ENCODE results near the gene RBKS.

RBKS gene

GRCh38 chr2:27806311-27807059, 83.7 kb downstream of the RBKS start:
- Histone ChIP-seq H3K4me3 (no peak overlapping the region), H3K36me3 (replicated peaks) (no peaks in the 10 kb centered on the region), H3K4me1 (no peaks in the 10 kb centered on the region), H3K27me3 (ENCODE audit: low read depth) (0 out of 2 replicates have a peak, but pooled peaks cover 3% of the 10 kb centered on the region), H3K9me3 (no peaks in the 10 kb centered on the region)
- in situ Hi-C loops (cut with MboI; ENCODE audit: low sequenced_read_pairs) = no loop called here
- no peak for DNase-seq (ENCODE audit: low spot score in 2 of 2)

DNA sequence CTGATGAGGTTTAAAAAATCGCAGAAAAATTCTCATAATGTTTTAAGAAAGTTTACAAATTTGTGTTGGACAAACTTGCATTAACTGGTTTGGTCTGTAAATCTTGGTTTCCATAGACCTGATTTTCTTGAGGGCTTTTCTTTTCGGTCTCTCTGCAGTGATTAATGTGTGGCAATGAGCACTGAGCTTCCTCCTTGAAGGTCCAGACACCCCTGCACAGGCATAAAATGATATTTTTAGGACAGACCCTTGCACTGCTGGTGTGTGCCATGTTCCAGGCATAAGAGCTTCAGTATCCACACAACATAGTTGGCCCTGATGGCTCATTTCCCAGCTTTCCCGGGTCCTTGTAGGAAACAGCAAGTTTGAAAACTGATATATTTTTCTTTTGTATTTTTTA, 85.0 kb downstream of the RBKS start:
- Histone ChIP-seq H3K4me1 (no peaks in the 10 kb centered on the region), H3K4me3 (no peak overlapping the region), H3K27me3 (ENCODE audit: low read depth) (no peaks in the 10 kb centered on the region), H3K9me3 (no peaks in the 10 kb centered on the region), H3K36me3 (replicated peaks) (no peaks in the 10 kb centered on the region)
- in situ Hi-C loops (cut with MboI; ENCODE audit: low sequenced_read_pairs) = no loop called here
- DNase-seq (ENCODE audit: low spot score in 2 of 2) = no peak

- H3K4me1 ChIP-seq = no peaks in the 10 kb centered on the region
- no peaks in the 10 kb centered on the region for H3K27me3 ChIP-seq (ENCODE audit: low read depth)
- H3K4me3 ChIP-seq = no peak overlapping the region
- in situ Hi-C loops (cut with MboI; ENCODE audit: low sequenced_read_pairs) = no loop called here
- no peak for DNase-seq (ENCODE audit: low spot score in 2 of 2)
- H3K36me3 ChIP-seq (replicated peaks) = no peaks in the 10 kb centered on the region
- no peaks in the 10 kb centered on the region for H3K9me3 ChIP-seq
Observed at GRCh38 chr2:27804146-27804545, 86.0 kb downstream of the RBKS start.

GRCh38 chr2:27803046-27803445, 87.1 kb downstream of the RBKS start:
- no peaks in the 10 kb centered on the region for H3K9me3 ChIP-seq
- no peak for DNase-seq (ENCODE audit: low spot score in 2 of 2)
- H3K27me3 ChIP-seq (ENCODE audit: low read depth) = no peaks in the 10 kb centered on the region
- no peak overlapping the region for H3K4me3 ChIP-seq
- H3K36me3 ChIP-seq (replicated peaks) = no peaks in the 10 kb centered on the region
- no peaks in the 10 kb centered on the region for H3K4me1 ChIP-seq
- in situ Hi-C loops (cut with MboI; ENCODE audit: low sequenced_read_pairs) = no loop called here

DNA sequence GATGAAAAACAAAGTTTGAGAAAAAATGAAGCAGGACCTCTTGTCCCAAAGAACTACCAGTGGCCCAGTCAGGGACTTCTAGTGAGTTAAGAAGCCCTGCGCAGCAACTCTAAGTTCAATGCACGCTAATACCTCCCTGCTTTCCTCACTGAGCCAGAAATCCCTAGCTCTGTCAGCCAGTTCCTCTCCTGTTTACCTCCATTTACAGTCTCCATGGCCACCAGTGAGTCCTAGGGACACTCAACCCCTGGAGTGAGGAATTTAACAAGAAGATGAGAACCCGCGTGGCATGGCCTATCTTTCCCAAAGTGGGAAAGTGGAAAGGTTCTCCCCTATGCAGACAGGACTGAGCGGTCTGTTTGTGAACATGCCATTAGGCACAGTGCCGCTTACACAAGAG, 87.6 kb downstream of the RBKS start:
- H3K36me3 ChIP-seq (replicated peaks) = no peaks in the 10 kb centered on the region
- H3K4me3 ChIP-seq = no peak overlapping the region
- H3K27me3 ChIP-seq (ENCODE audit: low read depth) = no peaks in the 10 kb centered on the region
- H3K9me3 ChIP-seq = no peaks in the 10 kb centered on the region
- H3K4me1 ChIP-seq = no peaks in the 10 kb centered on the region
- in situ Hi-C loops (cut with MboI; ENCODE audit: low sequenced_read_pairs) = no loop called here
- no peak for DNase-seq (ENCODE audit: low spot score in 2 of 2)

GRCh38 chr2:27800856-27801255, 89.3 kb downstream of the RBKS start:
- Histone ChIP-seq H3K4me3 (no peak overlapping the region), H3K9me3 (no peaks in the 10 kb centered on the region), H3K4me1 (peaks cover 3% of the 10 kb centered on the region; the same call in 1 of the 2 replicates), H3K36me3 (replicated peaks) (no peaks in the 10 kb centered on the region), H3K27me3 (ENCODE audit: low read depth) (no peaks in the 10 kb centered on the region)
- in situ Hi-C loops (cut with MboI; ENCODE audit: low sequenced_read_pairs) = no loop called here
- no peak for DNase-seq (ENCODE audit: low spot score in 2 of 2)

- Histone ChIP-seq H3K27me3 (ENCODE audit: low read depth) (no peaks in the 10 kb centered on the region), H3K4me3 (no peak overlapping the region), H3K36me3 (replicated peaks) (no peaks in the 10 kb centered on the region), H3K9me3 (no peaks in the 10 kb centered on the region), H3K4me1 (peaks cover 3% of the 10 kb centered on the region; the same call in 1 of the 2 replicates)
- in situ Hi-C loops (cut with MboI; ENCODE audit: low sequenced_read_pairs) = no loop called here
- DNase-seq (ENCODE audit: low spot score in 2 of 2) = no peak
Observed at GRCh38 chr2:27799646-27800010, 90.6 kb downstream of the RBKS start.

DNA sequence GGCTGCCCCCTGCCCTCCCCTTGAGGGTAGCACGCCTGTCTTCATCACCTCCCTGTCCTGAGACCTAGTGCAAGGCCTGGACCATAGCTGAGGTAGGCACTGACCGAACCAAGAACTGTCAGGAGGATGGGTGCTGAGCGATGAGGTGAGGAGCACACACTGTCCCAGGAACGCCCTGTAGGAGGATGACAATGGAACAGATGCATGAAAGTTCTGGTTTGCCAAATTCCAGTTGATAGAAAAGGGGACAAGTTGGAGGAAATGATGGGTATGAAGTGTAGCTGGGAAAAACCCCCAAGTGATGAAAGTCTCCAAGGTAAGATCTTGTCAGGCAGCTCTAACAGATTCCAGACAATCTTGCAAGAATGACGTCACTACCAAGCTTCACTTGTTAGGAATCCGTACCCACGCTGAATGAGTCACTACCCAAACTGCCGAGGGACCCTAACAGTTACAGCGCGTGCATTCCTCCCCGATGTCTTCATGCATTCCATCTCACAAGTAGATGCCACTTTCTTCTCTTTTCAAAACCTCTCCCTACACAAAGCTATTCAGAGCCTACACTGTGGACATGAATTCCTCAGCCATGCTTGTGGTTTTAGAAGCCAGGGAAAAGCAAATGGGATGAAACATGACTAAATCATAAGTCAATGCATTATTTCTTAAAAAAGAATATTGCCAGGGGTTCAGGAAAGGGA, 91.1 kb downstream of the RBKS start:
- in situ Hi-C loops (cut with MboI; ENCODE audit: low sequenced_read_pairs) = no loop called here
- Histone ChIP-seq H3K4me1 (peaks cover 3% of the 10 kb centered on the region; the same call in 1 of the 2 replicates), H3K9me3 (no peaks in the 10 kb centered on the region), H3K27me3 (ENCODE audit: low read depth) (no peaks in the 10 kb centered on the region), H3K36me3 (replicated peaks) (no peaks in the 10 kb centered on the region), H3K4me3 (no peak overlapping the region)
- DNase-seq (ENCODE audit: low spot score in 2 of 2) = no peak

DNA sequence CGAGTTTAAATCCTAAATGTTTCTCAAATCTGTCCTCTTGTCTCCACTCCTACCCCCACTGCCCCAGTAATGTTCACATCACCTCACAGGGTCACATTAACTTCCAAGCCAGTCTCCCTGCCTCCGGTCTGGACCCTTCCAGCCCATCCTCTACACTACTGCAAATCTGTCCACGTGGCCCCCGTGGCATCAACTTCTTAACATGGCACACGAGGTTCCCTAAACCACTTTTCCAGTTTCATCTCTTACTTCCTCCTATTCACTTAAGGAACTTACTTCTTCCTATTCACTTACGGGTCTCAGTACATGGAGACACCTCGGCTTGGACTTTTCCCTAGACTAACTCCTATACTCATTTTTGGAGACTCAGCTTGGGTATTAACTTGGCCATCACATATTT, 91.7 kb downstream of the RBKS start:
- Histone ChIP-seq H3K9me3 (no peaks in the 10 kb centered on the region), H3K4me1 (peaks cover 3% of the 10 kb centered on the region), H3K27me3 (ENCODE audit: low read depth) (no peaks in the 10 kb centered on the region), H3K4me3 (no peak overlapping the region), H3K36me3 (replicated peaks) (no peaks in the 10 kb centered on the region)
- in situ Hi-C loops (cut with MboI; ENCODE audit: low sequenced_read_pairs) = no loop called here
- no peak for DNase-seq (ENCODE audit: low spot score in 2 of 2)

GRCh38 chr2:27797841-27798240, 92.3 kb downstream of the RBKS start:
- H3K4me3 ChIP-seq = no peak overlapping the region
- peaks cover 3% of the 10 kb centered on the region for H3K4me1 ChIP-seq
- in situ Hi-C loops (cut with MboI; ENCODE audit: low sequenced_read_pairs) = no loop called here
- H3K9me3 ChIP-seq = no peaks in the 10 kb centered on the region
- no peak for DNase-seq (ENCODE audit: low spot score in 2 of 2)
- no peaks in the 10 kb centered on the region for H3K27me3 ChIP-seq (ENCODE audit: low read depth)
- H3K36me3 ChIP-seq (replicated peaks) = no peaks in the 10 kb centered on the region

DNA sequence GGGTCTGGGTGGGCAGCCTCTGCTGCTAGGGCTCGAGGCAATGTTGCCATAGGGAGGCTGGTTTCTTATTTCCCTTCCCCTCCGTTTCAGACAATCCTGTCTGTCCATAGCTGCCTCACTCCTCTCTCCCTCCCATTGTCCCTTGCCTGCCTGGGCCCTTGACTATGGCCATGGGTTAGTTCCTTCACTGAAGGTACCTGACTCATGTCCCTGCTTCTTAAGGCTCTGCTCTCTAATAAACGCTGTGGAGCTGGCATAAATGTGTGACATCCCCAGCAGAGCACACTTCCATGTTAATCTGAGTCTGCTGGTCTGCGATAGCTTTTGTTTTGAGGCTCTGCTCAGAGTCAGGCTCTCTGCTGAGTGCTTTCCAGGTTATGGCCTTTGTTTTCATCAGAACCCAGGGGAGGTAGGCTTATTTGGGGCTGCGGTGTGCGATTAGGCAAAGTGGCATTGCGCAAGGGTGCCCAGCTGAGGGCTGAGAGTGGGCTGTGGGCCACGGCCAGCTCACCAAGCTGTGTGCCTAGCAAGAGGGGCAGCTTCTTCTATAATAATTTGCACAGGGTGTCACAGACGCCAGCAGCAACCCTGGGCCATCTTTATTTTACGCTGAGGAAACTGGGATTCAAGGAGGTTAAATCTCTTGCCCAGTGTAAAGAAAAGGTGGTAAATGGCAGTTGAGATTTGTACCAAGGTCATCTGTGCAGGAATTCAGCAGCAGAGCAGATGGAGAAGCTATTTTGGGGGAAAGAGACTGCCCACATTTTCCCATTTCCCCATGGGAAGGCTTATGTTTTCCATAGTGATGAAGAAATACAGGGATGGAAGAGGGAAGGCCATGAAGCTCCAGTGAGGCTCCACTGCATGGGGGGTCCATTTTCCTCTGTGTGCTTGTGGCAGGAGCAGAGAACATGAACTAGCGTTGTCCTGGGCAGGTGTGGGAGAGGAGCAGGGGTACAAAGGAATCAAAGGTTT, 93.1 kb downstream of the RBKS start:
- no peak overlapping the region for H3K4me3 ChIP-seq
- no peaks in the 10 kb centered on the region for H3K9me3 ChIP-seq
- DNase-seq (ENCODE audit: low spot score in 2 of 2) = no peak
- H3K36me3 ChIP-seq (replicated peaks) = no peaks in the 10 kb centered on the region
- H3K27me3 ChIP-seq (ENCODE audit: low read depth) = no peaks in the 10 kb centered on the region
- in situ Hi-C loops (cut with MboI; ENCODE audit: low sequenced_read_pairs) = no loop called here
- peaks cover 3% of the 10 kb centered on the region for H3K4me1 ChIP-seq

DNA sequence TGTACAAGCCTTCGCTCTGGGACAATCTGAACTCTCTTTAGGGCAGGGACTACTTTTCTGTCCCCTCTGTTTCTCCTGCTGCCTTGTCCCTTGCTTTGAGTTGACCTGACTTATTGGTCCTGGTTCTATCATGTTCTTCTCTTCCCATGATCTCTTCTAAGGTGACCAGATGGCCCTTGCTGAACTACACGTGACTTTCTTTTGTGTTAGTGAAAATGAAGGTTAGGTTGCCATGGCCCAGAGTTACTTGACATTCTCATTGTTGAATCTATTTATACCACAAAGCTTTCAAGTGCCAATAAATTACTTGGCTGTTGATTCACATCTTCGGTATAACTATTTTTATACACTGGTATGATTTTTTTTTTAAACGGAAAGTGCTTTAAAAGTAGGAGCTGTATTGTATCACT, 94.3 kb downstream of the RBKS start:
- no peaks in the 10 kb centered on the region for H3K27me3 ChIP-seq (ENCODE audit: low read depth)
- H3K9me3 ChIP-seq = no peaks in the 10 kb centered on the region
- H3K36me3 ChIP-seq (replicated peaks) = no peaks in the 10 kb centered on the region
- peaks cover 3% of the 10 kb centered on the region for H3K4me1 ChIP-seq
- in situ Hi-C loops (cut with MboI; ENCODE audit: low sequenced_read_pairs) = no loop called here
- no peak for DNase-seq (ENCODE audit: low spot score in 2 of 2)
- H3K4me3 ChIP-seq = no peak overlapping the region

DNA sequence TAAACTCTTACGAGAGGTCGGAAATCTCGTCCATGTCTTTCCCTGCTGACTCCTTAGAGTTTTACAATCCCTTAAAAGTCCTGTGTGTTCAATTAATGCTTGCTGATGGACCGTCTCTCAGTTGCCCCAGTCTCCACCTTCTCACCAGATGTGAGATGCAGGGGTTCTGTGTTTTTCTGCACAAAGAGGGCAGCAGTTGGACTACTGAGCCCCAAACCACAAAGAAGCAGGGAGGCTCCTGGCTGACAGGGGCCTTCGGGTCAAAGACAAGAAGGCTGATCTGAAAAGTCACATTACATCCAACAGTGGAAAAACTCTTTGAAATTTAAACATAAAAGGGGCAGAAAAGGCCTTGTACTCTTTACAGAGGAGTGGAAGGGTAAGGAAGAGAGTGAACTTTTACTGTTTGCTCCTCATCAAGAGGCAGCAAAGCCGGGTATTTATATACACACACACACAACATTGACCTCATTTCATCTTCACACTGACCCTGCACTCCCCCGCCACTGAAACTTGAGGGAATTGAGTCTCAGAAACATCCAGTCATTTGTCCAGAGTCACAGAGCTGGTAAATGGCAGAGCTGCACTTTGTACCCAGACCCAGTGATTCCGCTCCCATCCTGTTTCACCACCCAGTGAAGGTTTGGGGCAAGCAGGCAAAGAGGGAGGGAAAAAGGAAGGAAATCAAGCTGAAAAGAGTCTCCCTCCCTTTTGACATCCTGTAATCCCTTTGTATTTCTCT, 94.9 kb downstream of the RBKS start:
- DNase-seq (ENCODE audit: low spot score in 2 of 2) = no peak
- Histone ChIP-seq H3K4me3 (no peak overlapping the region), H3K9me3 (no peaks in the 10 kb centered on the region), H3K36me3 (replicated peaks) (no peaks in the 10 kb centered on the region), H3K4me1 (peaks cover 3% of the 10 kb centered on the region), H3K27me3 (ENCODE audit: low read depth) (no peaks in the 10 kb centered on the region)
- in situ Hi-C loops (cut with MboI; ENCODE audit: low sequenced_read_pairs) = no loop called here
